GM12892 (cell line): ENCODE results near the gene ABCD4.

ENCODE experiments used
- POLR2A ChIP-seq: IDR thresholded peaks from 2 replicates; pipeline ENCODE4 v1.6.1; 2011; ENCODE audit warnings: low read depth, low read length, control low read depth
- POLR2AphosphoS5 ChIP-seq: IDR thresholded peaks from 2 replicates; pipeline ENCODE4 v1.6.1; 2011; ENCODE audit warnings: low read depth, low read length, control low read depth
- TAF1 ChIP-seq: IDR thresholded peaks from 2 replicates; pipeline ENCODE4 v1.6.1; 2011; ENCODE audit warnings: low read depth, mild to moderate bottlenecking, control low read depth, low read length, borderline replicate concordance

DNA sequence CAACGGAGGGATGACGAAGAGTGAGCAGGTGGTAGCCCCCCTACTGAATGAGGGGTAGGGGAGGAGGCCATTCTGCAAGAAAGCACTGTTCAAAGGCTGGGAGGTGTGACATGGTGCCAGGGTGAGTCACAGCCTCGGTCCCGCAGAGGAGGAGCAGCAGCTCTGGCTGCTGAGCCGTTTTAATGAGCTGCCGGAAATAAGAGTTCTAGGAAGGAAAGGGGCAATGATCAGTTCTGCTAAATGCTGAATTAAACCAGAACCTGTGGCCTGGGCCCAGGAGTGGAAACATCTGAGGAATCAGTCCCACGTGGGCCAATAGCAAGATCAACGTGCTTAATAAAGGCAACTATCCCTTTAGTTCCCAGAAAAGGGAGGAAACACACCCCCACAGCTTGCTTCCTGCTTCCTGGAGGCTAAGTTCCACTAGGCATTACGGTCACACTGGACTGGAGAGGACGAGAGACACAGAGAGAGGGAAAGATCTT, 3.6 kb downstream of the ABCD4 start:
- TF ChIP-seq POLR2AphosphoS5 (no peak), POLR2A (no peak), TAF1 (no peak)
